BLaER1 (cell line): ENCODE data around the gene PTPRE.

Experiments
- H3K27ac ChIP-seq: shearing (Covaris generic); formaldehyde crosslinking; 2 replicates; pipeline ENCODE4 v1.8.1; 2022
- H3K27me3 ChIP-seq: shearing (Covaris generic); formaldehyde crosslinking; 2 replicates; pipeline ENCODE4 v1.8.1; 2022
- H3K36me3 ChIP-seq: shearing (Covaris generic); formaldehyde crosslinking; 2 replicates; pipeline ENCODE4 v1.8.1; 2022
- H3K4me1 ChIP-seq: shearing (Covaris generic); formaldehyde crosslinking; 2 replicates; pipeline ENCODE4 v1.8.1; 2022
- H3K4me2 ChIP-seq: shearing (Covaris generic); formaldehyde crosslinking; 2 replicates; pipeline ENCODE4 v1.8.1; 2022
- H3K4me3 ChIP-seq: shearing (Covaris generic); formaldehyde crosslinking; 2 replicates; pipeline ENCODE4 v1.8.1; 2022
- H3K9ac ChIP-seq: shearing (Covaris generic); formaldehyde crosslinking; 2 replicates; pipeline ENCODE4 v1.8.1; 2022
- H3K9me3 ChIP-seq: shearing (Covaris generic); formaldehyde crosslinking; 2 replicates; pipeline ENCODE4 v1.8.1; 2022
- H4K20me1 ChIP-seq: shearing (Covaris generic); formaldehyde crosslinking; 2 replicates; pipeline ENCODE4 v1.8.1; 2022
- Cebpa-rat ChIP-seq: shearing (Covaris generic); IDR thresholded peaks from 2 replicates; pipeline ENCODE4 v1.8.1; 2022

Gene PTPRE

DNA sequence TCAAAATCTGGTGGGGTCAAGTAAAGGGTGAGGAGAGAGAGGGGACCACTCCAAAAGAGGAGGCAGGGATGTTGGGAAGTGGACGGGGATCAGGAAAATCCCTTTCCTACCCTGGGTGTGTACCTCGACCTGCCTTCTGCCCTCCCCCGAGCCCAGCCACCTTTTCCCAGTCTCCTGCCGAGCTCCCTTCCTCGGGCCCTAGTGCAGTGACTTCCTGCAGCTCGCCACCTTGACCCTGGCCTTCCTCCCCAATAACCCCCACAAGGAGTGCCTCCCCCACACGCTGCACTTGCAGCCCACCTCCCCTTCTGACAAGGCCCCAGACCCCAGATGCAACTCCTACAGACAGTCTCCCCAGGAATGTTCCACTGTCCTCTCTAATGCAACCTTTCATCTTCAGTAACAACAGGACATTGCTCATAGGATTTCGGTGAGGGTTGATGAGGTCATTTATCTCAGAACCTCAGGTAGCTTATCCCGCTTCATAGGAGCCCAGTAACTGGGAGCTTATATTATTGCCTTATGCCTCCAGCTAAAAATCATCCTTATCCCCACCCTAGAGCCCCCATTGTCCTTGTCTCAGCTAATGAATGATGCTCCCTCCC lies 129.2 kb downstream of the PTPRE start:
- no peak overlapping the region for H3K4me2 ChIP-seq
- H4K20me1 ChIP-seq: no peaks in the 10 kb centered on the region
- H3K36me3 ChIP-seq: no peaks in the 10 kb centered on the region
- no peaks in the 10 kb centered on the region for H3K9me3 ChIP-seq
- TF ChIP-seq Cebpa-rat: no peak
- H3K27me3 ChIP-seq: no peaks in the 10 kb centered on the region
- H3K27ac ChIP-seq: no peak overlapping the region
- H3K4me1 ChIP-seq: peaks cover 4% of the 10 kb centered on the region
- no peak overlapping the region for H3K9ac ChIP-seq
- no peak overlapping the region for H3K4me3 ChIP-seq

GRCh38 chr10:128036746-128037543 lies 130.0 kb downstream of the PTPRE start:
- H3K27ac ChIP-seq: no peak overlapping the region
- no peak overlapping the region for H3K4me2 ChIP-seq
- no peaks in the 10 kb centered on the region for H3K9me3 ChIP-seq
- no peak overlapping the region for H3K9ac ChIP-seq
- no peak for TF ChIP-seq Cebpa-rat
- H3K4me1 ChIP-seq: peaks cover 6% of the 10 kb centered on the region
- H3K36me3 ChIP-seq: no peaks in the 10 kb centered on the region
- no peaks in the 10 kb centered on the region for H3K27me3 ChIP-seq
- H3K4me3 ChIP-seq: no peak overlapping the region
- no peaks in the 10 kb centered on the region for H4K20me1 ChIP-seq

DNA sequence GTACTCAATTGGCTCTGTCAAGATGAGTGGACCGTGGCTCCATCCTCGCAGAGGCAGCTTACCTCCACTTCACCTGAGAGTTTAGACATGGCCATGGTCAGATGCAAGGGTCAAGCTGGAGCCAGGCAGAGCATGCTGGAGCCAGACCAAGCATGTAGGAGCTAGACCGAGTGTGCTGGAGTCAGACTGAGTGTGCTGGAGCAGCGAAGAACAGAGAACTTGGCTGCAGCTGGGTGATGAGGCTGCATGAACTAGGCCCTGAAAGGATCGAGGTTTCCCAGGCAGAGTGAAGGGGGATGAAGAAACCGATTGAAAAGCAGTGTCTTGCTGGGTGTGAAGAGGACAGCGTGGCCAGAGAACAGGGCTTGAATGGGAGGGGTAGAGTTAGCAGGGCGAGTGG lies 133.2 kb downstream of the PTPRE start:
- no peaks in the 10 kb centered on the region for H3K27me3 ChIP-seq
- H3K27ac ChIP-seq: no peak overlapping the region
- H3K4me1 ChIP-seq: peaks cover 28% of the 10 kb centered on the region
- no peaks in the 10 kb centered on the region for H4K20me1 ChIP-seq
- H3K4me3 ChIP-seq: no peak overlapping the region
- H3K9ac ChIP-seq: no peak overlapping the region
- no peaks in the 10 kb centered on the region for H3K9me3 ChIP-seq
- H3K36me3 ChIP-seq: no peaks in the 10 kb centered on the region
- H3K4me2 ChIP-seq: no peak overlapping the region
- no peak for TF ChIP-seq Cebpa-rat

DNA sequence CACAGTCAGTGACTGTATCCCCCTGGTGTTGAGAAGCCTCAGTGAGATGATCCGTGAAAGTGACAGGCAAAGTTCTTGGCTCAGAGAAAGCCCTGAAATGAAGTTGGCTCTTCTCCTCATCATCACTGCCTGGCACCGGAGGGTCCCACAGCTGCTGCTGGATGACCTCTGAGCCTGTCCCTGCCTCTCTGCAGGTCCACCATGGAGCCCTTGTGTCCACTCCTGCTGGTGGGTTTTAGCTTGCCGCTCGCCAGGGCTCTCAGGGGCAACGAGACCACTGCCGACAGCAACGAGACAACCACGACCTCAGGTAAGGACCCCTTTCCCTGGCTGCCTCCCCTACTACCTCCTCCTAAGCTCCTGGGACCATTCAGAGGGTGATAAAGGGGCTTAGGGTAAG lies 133.8 kb downstream of the PTPRE start:
- TF ChIP-seq Cebpa-rat: no peak

DNA sequence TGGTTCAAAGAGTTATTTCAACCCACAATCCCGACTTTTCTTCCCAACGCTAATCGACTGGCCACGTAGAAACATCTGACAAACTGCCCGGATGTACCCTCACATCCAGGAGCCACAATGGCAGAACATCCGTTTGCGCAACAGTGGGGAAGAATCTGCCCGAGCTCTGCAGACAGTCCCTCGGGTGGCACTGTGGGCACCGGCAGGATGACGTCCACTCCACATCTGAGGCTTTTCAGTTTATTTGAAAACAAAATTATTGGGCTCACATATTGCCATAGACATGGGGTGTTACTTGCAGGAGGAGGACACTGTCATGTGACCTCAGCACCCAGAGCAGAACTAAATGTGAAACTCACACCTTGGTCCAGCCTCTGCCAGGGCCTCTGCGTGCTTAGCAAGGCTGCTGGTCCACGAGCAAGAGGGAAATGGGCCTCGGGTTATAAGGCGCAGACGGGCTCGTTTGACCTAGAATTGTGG lies 135.3 kb downstream of the PTPRE start:
- Histone ChIP-seq H3K4me1 (peaks cover 49% of the 10 kb centered on the region), H3K9ac (no peak overlapping the region; the same call in 1 of the 2 replicates), H3K36me3 (no peaks in the 10 kb centered on the region), H3K4me3 (0 out of 2 replicates have a peak overlapping the region, but pooled peaks have one; percentile 3), H3K27me3 (no peaks in the 10 kb centered on the region), H3K27ac (no peak overlapping the region), H3K4me2 (peak overlapping the region; percentile 76), H4K20me1 (no peaks in the 10 kb centered on the region), H3K9me3 (no peaks in the 10 kb centered on the region)
- peak; percentile 89 for TF ChIP-seq Cebpa-rat

More for the DNA sequence above, 133.8 kb downstream of the PTPRE start:
- Histone ChIP-seq H3K4me1 (peaks cover 34% of the 10 kb centered on the region), H3K36me3 (no peaks in the 10 kb centered on the region), H3K9me3 (no peaks in the 10 kb centered on the region), H3K4me3 (no peak overlapping the region), H3K27ac (no peak overlapping the region; the same call in 1 of the 2 replicates), H4K20me1 (no peaks in the 10 kb centered on the region), H3K9ac (no peak overlapping the region), H3K27me3 (no peaks in the 10 kb centered on the region), H3K4me2 (no peak overlapping the region)

- H3K27me3 ChIP-seq: no peaks in the 10 kb centered on the region
- no peak overlapping the region for H3K4me3 ChIP-seq
- H4K20me1 ChIP-seq: no peaks in the 10 kb centered on the region
- H3K4me1 ChIP-seq: peaks cover 50% of the 10 kb centered on the region
- TF ChIP-seq Cebpa-rat: no peak
- no peak overlapping the region for H3K27ac ChIP-seq
- H3K4me2 ChIP-seq: no peak overlapping the region
- no peaks in the 10 kb centered on the region for H3K36me3 ChIP-seq
- H3K9me3 ChIP-seq: no peaks in the 10 kb centered on the region
- no peak overlapping the region for H3K9ac ChIP-seq
Observed at GRCh38 chr10:128043259-128044045, 136.5 kb downstream of the PTPRE start.

DNA sequence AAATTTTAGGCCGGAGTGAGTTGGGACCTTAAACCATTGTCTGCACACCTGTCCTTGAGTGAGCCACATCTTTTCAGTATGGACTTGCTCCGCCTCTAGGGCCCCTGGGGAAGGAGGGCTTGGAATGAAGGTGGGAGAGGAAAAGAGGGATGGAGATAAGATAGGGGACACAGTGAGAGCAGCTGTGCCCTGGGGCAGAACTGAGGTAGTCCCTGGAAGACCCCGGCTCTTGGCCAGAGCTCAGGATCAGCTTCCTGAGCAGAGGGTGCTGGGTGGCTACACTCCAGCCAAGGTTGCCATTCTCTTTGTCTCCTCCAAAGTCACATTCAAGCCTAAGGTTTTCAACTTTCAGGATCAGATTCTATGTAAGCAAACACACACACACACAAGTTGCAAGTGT lies 137.3 kb downstream of the PTPRE start:
- TF ChIP-seq Cebpa-rat: no peak
- no peak overlapping the region for H3K27ac ChIP-seq
- H3K27me3 ChIP-seq: no peaks in the 10 kb centered on the region
- H3K4me1 ChIP-seq: peaks cover 55% of the 10 kb centered on the region
- no peak overlapping the region for H3K4me3 ChIP-seq
- no peaks in the 10 kb centered on the region for H3K9me3 ChIP-seq
- peak overlapping the region; percentile 14; the same call in 1 of the 2 replicates for H3K4me2 ChIP-seq
- H3K36me3 ChIP-seq: no peaks in the 10 kb centered on the region
- H3K9ac ChIP-seq: no peak overlapping the region
- no peaks in the 10 kb centered on the region for H4K20me1 ChIP-seq

DNA sequence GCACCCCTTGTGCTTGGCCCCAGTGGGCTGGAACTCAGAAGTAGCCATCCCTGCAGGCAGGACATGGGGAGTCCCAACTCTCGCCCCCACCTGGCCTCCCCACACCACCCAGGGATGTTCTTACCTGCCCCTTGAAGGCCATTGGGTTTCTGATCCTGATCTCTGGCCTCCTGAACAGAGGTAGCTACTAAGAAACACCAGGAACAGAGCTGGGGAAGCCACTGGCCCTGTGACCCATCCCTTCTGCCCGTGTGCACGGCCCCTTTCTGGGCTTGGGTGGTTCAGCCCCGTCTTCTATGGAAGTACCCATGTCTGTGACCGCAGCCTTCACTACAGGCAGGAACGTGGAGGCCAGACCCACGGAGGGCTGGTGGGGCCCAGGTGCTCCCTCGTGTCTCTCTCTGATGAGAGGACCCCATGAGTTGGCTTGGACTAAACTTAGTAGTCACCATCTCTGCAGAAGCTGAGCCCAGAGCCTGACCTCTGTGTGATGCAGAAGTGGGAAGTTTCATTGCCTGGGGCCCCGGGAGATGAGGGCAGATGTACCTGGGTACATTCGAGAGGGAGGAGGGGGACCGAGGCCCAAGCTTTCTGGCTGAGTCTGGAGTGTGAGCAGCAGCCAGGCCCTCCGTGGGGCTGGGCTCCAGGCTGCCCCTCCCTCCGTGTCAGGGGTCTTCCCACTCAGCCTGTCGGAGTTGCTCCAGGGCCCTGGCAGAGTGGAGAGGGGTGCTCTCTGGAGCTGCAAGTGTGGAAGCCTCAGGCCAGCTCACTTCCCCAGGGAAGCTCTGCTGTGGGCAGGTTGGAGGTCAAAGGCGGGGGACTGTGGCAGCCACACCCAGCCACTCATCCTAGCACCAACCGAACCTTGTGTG lies 138.3 kb downstream of the PTPRE start:
- H3K27me3 ChIP-seq: no peaks in the 10 kb centered on the region
- no peaks in the 10 kb centered on the region for H3K9me3 ChIP-seq
- H3K4me1 ChIP-seq: peaks cover 64% of the 10 kb centered on the region
- no peak overlapping the region for H3K4me3 ChIP-seq
- H3K27ac ChIP-seq: peak overlapping the region; percentile 90
- H4K20me1 ChIP-seq: peaks cover 1% of the 10 kb centered on the region
- H3K36me3 ChIP-seq: peaks cover 8% of the 10 kb centered on the region
- no peak for TF ChIP-seq Cebpa-rat
- H3K9ac ChIP-seq: peak overlapping the region; percentile 36; the same call in 1 of the 2 replicates
- H3K4me2 ChIP-seq: peak overlapping the region; percentile 93

DNA sequence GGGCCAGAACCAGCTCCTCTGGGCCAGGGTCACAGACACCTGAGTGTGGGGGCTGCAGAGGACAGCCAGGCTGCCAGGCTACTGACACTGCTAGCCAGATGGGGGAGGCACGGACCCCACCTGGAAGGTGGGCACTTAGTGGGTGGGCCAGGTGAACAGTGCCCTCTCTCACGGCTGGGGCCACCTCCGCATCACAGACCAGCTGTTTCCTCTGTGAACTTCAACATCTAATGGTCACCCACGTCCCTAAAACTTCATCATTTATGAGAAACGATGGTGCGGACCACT lies 138.9 kb downstream of the PTPRE start:
- peaks cover 7% of the 10 kb centered on the region for H4K20me1 ChIP-seq
- peaks cover 14% of the 10 kb centered on the region for H3K36me3 ChIP-seq
- H3K4me3 ChIP-seq: no peak overlapping the region; the same call in 1 of the 2 replicates
- no peak for TF ChIP-seq Cebpa-rat
- H3K27ac ChIP-seq: peak overlapping the region; percentile 90
- H3K4me1 ChIP-seq: peaks cover 69% of the 10 kb centered on the region
- H3K9ac ChIP-seq: peak overlapping the region; percentile 36; the same call in 1 of the 2 replicates
- H3K4me2 ChIP-seq: peak overlapping the region; percentile 93
- H3K27me3 ChIP-seq: no peaks in the 10 kb centered on the region
- H3K9me3 ChIP-seq: no peaks in the 10 kb centered on the region
